ENCODE data around the gene DCAF8L2.

GRCh38 chrX:27597508-27597907, 7.4 kb downstream of the DCAF8L2 start:
- TF ChIP-seq TAF1 (IDR thresholded peaks at IDR 0.05; ENCODE audit: low read depth) (no peak), USF1 (IDR thresholded peaks at IDR 0.05) (no peak), EGR1 (IDR thresholded peaks at IDR 0.05) (no peak), CREB1 (IDR thresholded peaks at IDR 0.05; ENCODE audit: low read depth) (no peak), TCF12 (IDR thresholded peaks at IDR 0.05; ENCODE audit: low read depth) (no peak)

Measured in Ishikawa (cell line).